Smooth muscle cell of the brain vasculature (primary cell): Measurements from ENCODE around the gene KLHL17.

ENCODE experiments used
- DNase-seq: peaks from one replicate; pipeline ENCODE4 v3.0.0-alpha.2; 2012; ENCODE audit warnings: low read depth, low spot score

Gene KLHL17

DNA sequence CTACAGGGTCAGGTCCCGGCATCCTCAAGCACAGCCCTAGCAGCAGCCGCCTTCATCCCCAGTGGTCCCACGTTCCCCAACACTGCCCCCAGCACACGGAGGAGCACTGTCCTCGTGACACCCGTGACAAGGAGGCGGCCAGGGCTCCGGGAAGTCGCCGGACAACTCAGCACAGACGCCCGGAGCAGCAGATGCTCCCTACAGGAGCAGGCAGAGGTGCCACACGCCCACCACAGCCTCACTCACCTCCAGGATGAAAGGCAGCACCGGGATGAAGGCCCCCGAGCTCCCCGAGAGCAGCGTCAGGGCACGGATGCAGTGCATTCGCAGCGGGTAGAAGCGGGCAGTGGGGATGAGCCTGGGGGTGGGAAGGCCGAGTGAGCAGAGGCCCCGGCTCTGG, 9.5 kb upstream of the KLHL17 start:
- no peak for DNase-seq

DNA sequence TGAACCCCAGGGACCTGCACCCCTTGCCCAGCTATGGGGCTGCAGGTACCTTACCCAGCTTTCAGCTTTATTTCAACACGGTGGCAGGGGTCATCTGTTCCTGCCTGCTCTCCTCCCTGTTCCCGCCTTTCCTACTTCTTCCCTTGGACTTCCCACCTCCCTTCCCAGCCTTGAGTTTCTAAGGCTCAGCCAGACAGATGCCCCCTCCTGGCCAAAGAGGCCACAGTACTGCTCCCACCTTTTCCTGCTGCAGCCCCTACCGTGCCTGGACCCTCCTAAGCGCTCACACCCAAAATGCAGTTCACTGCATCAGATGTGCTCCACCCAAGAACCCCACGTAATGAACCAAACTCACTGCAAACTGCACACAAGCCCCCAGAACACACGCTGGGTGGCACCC, 9.0 kb upstream of the KLHL17 start:
- DNase-seq = no peak

DNA sequence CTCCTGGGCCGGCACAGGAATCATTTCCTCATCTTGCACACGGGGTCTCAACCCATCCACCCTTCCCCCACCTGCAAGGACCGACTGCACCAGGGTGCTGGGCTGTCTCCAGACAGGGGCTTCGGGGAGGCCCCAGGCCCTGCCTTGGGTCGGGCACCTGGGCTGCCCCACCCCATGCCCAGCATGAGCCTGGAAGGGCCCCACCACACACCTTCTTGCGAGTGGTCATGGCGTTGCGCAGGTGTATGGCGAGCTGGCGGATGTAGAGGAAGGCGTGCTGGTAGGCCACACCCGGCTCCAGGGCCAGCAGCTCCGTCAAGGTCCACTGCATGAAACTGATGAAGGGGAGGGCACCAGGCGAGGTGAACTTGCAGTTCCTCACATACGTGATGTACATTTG, 8.2 kb upstream of the KLHL17 start:
- no peak for DNase-seq

- no peak for DNase-seq
These were observed 7.8 kb upstream of the KLHL17 start for GRCh38 chr1:952603-953002.

DNA sequence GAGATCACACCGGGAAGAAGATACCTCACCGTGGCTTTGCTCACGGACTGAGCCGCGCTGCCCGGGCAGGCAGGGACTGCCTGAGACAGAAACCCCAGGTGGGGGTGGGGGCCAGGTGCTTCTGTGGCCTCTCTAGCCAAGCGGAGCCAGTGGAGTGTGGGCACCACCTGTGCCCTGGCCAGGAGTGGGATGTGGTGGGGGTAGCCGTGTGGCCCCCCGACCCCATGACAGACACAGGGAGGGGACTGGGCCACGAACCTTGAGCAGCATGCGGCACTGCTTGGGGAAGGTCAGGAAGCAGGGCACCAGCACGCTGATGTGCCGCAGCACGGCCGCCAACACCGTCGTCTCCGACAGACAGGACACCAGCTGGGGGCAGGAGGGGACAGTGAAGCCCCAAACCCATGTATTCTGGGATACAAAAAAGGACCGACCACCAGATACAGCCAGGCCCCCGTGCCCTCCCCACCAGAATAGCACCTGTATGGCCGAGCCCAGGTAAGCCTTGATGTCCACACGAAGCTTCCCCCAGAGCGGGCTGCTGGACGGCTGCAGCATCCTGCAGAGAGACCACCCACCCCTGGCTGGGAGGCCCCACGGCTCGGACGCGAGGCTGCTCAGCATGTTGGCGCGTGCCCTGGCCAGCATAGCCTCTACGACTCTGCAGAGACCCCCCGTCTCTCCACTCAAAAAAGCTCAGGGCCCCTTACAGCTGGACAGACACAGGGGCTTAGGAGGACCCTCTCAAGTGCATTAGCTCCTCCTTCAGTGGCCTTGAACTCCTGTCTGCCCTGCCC, 6.7 kb upstream of the KLHL17 start:
- DNase-seq = no peak

- no peak for DNase-seq
These were observed 5.5 kb upstream of the KLHL17 start for GRCh38 chr1:954927-955326.

GRCh38 chr1:955474-955873, 4.9 kb upstream of the KLHL17 start:
- DNase-seq = no peak

GRCh38 chr1:956636-957035, 3.7 kb upstream of the KLHL17 start:
- no peak for DNase-seq

GRCh38 chr1:958823-959730, 1.3 kb upstream of the KLHL17 start, which contains the start of gene NOC2L:
Gene NOC2L, minus strand, starts transcription at chr1:959256. Its CDS starts 16 bp downstream, at chr1:959240.
- DNase-seq = no peak

DNA sequence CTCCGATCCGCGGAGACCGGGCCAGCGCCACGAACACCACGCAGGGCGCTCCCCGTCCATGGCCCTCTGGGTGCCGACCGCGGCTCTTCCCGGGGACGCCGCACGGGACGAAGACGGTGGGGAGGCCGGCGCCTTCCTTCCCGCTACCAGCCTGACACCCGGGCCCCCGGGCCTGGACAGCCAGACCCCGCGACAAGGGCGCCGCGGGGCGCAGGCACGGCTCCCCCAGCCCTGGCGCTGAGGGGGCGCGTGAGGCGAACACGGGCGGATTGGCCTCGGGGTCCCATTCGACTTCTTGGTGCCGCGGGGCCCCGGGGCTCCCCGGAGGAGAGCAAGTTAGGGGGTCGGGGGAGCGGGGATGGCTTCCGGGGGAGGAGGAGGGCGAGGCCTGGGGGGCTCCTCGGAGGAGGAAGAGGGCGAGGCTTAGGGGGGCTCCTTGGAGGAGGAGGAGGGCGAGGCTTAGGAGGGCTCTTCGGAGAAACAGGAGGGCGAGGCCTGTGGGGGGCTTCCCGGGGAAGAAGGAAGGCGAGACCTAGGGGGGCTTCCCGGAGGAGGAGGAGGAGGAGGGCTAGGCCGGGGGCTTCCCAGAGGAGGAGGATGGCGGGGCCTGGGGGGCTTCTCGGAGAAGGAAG, 537 bp upstream of the KLHL17 start:
- DNase-seq = no peak

DNA sequence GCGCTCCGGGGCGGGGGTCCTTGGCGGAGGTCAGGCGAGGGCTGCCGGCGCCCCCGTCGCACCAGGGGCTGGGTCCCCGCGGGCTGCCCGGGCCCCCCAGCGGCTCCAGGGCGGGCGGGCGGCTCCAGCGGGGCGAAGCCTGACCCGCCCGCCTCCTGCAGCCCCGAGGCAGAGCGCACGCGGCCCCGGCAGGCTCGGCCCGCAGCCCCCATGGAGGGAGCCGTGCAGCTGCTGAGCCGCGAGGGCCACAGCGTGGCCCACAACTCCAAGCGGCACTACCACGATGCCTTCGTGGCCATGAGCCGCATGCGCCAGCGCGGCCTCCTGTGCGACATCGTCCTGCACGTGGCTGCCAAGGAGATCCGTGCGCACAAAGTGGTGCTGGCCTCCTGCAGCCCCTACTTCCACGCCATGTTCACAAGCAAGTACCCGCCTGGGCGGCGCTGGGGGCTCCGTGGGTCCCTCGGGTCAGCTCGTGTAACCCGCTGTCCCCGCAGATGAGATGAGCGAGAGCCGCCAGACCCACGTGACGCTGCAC, 817 bp downstream of the KLHL17 start:
- DNase-seq = no peak

DNA sequence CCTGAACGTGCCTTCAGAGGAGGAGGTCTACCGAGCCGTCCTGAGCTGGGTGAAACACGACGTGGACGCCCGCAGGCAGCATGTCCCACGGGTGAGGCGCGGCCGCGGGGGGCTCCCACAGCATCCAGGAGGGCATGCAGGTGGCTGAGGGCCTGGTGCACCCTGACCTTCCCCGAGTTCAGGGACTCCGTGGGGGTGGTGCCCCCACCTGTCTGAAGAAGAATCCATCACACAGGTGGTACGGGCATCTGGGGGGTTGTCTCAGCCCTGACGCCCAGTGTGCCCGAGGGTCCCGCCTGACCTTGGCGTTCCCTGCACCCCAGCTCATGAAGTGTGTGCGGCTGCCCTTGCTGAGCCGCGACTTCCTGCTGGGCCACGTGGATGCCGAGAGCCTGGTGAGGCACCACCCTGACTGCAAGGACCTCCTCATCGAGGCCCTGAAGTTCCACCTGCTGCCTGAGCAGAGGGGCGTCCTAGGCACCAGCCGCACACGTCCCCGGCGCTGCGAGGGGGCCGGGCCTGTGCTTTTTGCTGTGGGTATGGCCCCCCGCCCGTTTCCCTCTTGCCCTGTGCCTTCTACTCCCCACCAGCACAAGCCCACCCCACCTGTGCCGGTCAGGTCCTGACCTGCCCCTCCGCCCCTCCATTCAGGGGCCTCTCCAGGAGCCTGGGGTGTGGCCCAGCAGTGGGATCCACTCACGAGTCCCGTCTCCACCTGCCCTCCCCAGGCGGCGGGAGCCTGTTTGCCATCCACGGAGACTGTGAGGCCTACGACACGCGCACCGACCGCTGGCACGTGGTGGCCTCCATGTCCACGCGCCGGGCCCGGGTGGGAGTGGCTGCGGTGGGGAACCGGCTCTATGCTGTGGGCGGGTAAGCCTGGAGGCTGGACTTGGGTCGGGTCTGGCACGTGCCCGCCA, 2.3 kb downstream of the KLHL17 start:
- DNase-seq = no peak

DNA sequence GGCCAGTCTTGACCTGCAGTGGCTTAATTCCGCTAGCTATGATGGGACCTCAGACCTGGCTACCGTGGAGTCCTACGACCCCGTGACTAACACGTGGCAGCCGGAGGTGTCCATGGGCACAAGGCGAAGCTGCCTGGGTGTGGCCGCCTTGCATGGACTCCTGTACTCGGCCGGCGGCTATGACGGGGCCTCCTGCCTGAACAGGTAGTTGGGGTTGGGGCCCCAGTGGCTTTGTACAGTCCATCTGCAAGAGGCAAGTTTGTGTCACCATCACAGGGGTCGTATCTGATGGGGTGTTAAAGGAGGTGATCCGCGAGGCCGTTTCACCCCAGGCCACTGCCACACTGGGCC, 2.9 kb downstream of the KLHL17 start:
- DNase-seq = no peak

GRCh38 chr1:963746-964525, 3.6 kb downstream of the KLHL17 start:
- no peak for DNase-seq

- DNase-seq = no peak
These were observed 4.5 kb downstream of the KLHL17 start for GRCh38 chr1:964691-965525.

DNA sequence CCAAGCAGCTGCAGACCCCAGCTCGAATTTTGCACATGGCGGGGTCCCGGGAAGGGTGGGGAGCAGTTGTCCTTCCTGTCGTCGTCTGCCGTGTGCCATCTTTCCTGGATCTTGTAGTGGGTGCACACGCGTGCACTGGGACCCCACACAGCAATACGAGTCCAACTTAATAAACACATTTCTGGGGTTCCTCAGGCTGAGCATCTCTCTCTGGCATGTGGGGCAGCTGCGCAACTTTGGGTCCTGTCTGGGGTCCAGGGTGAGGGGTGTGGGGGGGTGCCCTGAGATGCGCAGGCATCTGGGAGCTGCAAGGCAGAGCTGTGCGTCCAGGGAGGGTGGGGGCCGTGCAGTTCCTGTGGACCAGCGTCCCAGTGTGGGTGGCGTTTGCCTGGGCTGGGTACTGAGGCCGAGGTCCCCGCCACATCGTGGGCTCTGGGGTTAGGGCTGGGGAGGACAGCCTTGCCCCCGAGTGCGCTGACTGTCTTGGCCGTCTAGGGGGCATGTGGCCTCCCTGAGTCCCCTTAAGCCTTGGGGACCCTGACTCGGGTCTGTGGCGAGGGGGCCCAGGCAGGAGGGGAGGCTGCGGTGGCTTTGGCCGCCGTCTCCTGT, 5.2 kb downstream of the KLHL17 start:
- no peak for DNase-seq

DNA sequence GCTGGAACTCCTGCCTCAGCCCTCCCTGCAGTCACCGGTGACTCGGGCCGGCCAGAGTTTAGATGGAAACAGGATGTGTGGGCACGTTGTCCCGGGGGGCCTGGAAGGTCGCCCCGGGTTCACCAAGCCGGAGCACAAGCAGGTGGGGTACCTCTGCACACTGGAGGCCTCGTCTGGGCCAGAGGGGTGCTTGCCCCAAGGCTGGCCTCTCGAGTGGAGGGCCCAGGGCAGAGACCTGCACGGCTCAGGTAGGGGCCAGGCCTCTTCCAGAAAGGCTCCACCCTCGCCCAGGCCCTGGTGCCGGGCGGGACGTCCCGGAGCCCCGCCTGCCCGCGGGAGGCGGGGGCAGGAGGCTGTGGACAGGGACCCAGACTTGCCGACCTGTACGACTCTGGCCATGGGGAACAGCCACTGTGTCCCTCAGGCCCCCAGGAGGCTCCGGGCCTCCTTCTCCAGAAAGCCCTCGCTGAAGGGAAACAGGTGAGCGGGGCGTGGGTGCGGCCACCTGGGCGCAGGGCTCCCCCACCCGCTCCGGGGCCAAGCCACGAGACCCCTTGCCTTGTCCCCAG, 5.8 kb downstream of the KLHL17 start, which contains the start of gene PLEKHN1:
Gene PLEKHN1 (plus strand): TSS at position 348 of the 569 bp plus-strand sequence. CDS start 50 bp downstream, at position 398.
- no peak for DNase-seq

DNA sequence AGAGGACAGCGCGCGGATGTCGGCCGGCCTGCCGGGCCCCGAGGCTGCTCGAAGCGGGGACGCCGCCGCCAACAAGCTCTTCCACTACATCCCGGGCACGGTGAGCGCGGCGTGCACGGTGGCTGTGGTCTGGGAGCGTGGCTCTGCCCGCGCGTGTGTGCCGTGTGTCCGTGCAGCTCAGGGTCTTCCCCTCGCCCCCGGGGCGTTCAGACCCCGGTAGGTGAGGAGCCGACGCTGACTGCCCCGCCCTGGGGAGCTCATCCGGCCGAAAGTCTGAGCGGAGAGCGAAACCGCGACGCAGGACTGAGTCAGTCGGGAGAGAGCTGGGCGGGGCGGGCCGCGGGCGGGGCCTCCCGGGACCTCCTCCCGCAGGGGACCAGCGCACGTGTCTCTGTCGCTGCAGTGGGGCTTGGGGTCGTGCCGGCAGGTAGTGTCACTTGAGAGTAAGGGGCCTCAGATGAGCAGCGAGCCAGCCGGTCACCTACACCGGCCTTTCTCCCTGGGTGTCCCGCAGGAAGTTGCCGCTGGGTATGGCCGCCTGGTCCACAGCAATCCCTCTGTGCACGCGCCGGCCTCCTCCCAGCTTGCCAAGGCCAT, 6.4 kb downstream of the KLHL17 start:
- no peak for DNase-seq
